Thyroid gland (tissue), 4 donors: ENCODE results near the gene CTSE.

Experiments used
- POLR2A ChIP-seq, 2 donors: fragments of 450-650 bp; IDR thresholded peaks; one replicate each; pipeline ENCODE4 v1.6.1; 2017; ENCODE audit warnings: antibody characterized with exemption in 2 of 2, mild to moderate bottlenecking in 2 of 2, moderate library complexity in 1 of 2
- TF ChIP-seq, protein P1 (sequence below), 6 experiments: fragments of 200-600 bp in 3 of 6; fragments of 450-650 bp in 3 of 6; sonication (generic) in 3 of 6; IDR thresholded peaks; one replicate each; pipeline ENCODE4 v1.5.1; 2016 to 2019; ENCODE audit warnings: antibody characterized with exemption in 6 of 6, mild to moderate bottlenecking in 2 of 6, inconsistent platforms in 1 of 6, moderate library complexity in 1 of 6

DNA sequence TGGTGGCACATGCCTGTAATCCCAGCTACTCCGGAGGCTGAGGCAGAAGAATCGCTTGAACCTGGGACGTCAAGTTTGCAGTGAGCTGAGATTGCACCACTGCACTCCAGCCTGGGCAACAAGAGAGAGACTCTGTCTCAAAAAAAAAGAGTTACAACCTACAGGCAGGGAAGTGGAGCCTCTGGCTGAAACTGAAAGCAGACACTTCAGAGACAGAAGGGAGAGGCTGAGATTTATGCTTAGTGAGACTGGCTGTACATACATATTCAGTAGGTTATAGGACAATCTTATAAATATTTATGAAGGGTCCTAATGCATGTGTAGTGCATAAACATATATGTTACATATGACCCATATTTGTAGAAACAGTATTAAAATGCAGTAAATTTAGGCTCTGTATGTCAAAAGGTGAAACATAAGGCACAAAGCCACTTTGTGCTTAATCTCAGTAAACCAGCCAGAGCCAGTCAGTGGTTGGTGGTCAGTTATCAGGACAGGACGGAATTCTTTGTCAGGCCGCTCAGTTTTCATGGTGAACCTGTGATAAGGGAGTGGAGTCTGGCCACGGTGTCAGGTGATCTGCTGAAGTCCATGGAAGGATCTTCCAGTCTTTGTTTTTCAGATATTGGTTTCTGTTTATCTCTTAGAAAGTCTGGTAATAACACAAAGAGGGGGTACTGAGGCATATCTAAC lies 42.9 kb upstream of the CTSE start:
- TF ChIP-seq, protein P1, sequence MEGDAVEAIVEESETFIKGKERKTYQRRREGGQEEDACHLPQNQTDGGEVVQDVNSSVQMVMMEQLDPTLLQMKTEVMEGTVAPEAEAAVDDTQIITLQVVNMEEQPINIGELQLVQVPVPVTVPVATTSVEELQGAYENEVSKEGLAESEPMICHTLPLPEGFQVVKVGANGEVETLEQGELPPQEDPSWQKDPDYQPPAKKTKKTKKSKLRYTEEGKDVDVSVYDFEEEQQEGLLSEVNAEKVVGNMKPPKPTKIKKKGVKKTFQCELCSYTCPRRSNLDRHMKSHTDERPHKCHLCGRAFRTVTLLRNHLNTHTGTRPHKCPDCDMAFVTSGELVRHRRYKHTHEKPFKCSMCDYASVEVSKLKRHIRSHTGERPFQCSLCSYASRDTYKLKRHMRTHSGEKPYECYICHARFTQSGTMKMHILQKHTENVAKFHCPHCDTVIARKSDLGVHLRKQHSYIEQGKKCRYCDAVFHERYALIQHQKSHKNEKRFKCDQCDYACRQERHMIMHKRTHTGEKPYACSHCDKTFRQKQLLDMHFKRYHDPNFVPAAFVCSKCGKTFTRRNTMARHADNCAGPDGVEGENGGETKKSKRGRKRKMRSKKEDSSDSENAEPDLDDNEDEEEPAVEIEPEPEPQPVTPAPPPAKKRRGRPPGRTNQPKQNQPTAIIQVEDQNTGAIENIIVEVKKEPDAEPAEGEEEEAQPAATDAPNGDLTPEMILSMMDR (IDR thresholded peaks at IDR 0.05), result no peak
- TF ChIP-seq POLR2A (IDR thresholded peaks at IDR 0.05), result no peak
